Activated CD4-positive, alpha-beta T cell treated with anti-CD3 and anti-CD28 coated beads, Interleukin-2, amount 50 U/mL, for 16 hours (primary cell): ENCODE measurements around the gene STX8.

ENCODE experiments used
- DNase-seq: peaks from one replicate; pipeline ENCODE4 v3.0.0-alpha.2; 2020

STX8 gene

GRCh38 chr17:9221147-9221921, 354.3 kb downstream of the STX8 start:
- no peak for DNase-seq

GRCh38 chr17:9220398-9221146, 355.0 kb downstream of the STX8 start:
- DNase-seq: no peak

GRCh38 chr17:9219631-9220397, 355.8 kb downstream of the STX8 start:
- DNase-seq: no peak

DNA sequence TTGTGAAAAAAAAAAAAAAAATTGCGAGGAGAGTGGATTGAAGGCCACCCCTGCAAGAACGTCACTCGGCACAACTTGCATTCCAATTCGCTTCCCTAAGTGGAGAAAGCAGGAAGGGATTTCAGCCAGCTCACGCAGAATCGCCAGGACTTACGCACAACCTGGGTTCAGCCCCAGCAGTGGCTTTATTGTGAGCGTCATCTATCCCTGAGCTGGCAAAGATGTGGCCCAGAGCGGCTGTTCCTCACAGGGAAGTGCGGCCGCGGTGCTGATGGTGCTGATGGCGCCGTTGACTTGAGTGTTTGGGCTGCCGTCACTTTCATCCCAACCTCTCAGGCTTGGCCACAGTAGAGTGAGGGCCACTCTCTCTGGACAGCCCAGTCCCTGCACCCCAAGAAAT, 356.7 kb downstream of the STX8 start:
- DNase-seq: no peak

DNA sequence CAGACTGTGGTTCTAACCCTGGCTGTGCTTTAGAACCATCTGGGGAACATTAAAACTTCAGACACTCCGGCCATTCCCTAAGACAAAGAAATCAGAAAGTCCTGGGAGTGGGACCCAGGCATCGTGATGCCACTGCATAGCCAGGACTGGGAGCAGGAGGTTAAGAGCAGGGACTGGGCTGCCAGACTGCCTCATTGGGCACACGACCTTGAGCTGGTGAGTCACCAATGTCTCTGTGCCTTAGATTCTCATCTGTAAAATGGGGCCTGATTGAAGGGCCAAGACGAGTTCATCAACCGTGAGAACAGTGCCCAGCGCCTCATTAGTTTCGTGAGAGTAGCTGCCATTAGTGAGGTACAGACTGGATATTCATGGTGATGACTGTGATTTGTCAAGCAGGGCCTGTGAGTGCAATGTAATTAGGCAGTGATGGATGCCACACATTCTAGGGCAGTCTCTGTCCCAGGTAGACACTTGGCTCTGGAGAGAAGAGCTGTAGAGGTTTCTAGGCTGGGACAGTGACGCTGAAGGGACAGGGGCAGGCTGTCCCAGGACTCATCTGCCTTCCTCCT, 357.5 kb downstream of the STX8 start:
- no peak for DNase-seq

DNA sequence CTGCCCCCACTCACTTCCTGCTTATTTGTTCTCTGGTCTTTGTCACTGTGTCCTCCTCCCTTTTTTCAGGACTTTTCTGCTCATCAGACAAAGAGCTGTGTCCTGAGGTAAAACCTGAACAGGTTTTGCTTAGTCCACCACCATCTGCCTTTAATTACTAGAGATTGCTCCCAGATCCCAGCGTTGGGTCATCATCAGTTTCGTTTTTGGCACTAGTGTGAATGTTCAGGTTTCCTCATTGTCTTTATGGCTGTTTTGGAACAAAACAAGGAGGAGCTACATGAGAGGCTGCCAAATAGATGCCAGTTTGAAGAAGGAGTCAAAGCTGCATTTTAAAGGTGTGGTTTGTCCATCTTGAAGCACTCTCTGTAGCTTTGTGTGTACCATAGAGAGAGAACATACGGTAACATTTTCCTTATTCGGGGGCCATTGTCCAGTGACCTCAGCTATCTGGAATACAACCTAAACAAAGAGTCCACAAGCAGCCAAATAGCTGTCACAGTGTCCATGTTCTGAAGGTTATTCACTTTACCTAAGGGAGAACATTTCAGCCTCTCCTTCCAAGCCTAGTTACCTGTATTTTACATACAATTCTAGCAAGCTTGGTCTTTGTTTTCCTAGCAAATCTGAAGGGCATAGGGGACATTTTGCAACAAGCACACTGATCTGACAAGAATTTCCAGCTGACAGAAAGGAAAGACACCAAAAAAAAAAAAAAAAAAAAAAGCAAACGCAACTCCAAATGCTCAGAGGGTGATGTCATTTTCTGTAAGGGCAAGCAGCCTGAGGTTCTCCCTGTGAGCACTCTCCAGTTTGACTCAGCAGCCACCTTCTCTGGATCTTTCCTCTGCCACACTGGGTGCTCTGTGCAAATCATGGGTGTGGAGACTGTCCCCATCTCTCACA, 358.2 kb downstream of the STX8 start:
- DNase-seq: no peak

DNA sequence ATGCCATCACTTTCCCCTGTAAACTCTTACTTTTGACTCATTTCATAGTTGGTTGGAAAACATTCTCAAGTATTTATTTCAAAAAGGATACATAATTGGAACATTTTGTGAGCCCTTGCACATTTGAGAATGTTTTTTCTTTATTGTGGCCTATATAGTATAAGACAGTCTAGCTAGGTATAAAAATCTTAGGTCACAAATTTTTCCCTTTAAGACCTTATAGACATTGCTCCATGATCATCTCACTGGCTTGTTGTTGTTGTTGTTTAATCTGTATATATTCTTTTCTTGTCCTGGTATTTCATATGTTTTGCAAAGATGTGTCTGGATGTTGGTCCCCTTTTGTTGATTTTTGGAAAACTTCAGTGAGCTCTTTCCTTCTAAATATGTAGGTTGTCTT, 360.2 kb downstream of the STX8 start:
- no peak for DNase-seq

DNA sequence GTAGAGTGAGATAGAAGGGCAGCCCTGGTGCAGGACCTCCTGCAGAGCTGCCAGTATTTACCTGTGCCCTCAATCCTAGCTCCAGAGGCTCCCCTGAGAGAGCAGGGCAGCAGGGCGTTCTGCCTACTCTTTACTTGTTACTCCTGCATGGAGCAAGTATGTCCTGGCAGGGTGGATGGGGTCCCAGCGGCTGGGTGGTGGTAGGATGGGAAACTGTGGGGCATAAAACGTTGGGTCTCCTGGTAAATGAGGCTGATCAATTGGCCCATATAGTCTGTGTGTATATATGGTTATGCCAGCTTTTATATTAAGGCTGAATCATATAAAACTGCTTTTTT, 362.3 kb downstream of the STX8 start:
- DNase-seq: no peak

DNA sequence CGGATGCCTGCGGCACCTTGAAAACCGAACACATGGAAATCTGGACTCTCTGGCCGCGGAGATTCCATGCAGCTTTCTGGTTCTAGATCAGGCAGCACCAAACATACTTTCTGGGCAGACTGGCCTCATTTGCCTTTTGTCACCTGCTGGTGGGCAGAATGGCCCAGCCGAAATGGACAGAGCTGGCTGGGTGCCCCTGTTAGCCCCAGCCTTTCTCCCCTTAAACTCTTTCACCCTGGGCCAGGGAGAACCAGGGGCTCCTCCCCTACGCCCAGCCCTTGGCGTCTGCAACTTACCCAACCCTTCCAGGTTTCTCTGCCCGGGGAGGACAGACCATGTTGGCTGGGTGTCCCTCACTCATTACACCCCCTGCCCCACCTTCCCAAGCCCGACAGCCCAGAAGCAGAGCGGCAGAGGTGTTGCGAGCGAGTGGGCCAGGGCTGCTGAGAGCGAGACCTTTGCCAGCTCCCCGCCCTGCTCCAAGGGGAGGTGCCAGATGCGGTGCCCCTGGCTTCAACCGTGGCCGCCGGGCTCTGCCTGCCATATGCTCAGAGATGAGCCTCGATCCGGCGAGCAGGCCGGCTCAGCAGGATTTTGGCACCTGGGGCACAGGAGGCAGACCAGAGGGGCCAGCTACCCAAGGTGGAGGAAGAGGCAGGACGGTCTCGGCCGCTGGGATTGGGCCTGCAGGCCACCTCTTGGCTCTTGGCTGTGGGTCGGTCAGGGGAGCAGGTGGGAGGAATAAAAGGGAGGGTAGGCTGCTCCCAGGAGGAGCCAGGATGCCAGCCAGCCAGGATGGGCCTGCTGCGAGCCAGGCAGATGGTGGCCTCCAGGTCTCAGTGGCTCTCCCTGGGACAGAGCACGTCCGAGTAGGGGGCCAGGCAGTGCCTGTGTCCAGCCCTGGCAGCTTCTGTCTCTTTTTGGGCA, 363.0 kb downstream of the STX8 start:
- DNase-seq: no peak

- DNase-seq: no peak
Measured at GRCh38 chr17:9211133-9211765, 364.4 kb downstream of the STX8 start.

DNA sequence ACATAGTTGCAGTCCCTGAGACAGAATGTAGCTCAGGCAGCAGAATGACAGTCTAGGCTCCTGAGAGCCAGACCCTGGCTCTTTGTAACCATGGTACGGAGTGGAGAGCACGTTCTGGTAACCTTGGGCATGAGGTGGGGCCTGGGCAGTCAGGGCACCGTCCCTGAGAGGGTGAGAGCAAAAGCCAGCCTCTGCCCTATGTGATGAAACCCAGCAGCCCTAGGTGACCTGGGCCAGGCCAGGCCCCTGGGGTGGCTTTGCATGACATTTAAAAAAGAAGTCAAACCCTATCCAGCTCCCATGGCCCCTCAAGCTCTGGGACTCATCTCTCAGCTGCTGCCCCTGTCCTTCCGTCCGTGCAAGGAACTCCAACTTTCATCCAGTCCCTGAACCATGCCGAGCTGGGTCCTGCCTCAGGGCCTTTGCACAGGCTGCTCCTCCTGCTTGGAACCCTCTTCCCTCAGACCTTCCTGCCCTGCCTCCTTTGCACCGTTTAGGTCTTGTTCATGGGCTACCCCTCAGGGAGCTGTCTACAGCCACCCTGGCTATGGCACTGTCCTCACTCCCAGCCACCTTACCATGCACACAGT, 365.7 kb downstream of the STX8 start:
- DNase-seq: no peak

GRCh38 chr17:9209347-9209746, 366.3 kb downstream of the STX8 start:
- no peak for DNase-seq

DNA sequence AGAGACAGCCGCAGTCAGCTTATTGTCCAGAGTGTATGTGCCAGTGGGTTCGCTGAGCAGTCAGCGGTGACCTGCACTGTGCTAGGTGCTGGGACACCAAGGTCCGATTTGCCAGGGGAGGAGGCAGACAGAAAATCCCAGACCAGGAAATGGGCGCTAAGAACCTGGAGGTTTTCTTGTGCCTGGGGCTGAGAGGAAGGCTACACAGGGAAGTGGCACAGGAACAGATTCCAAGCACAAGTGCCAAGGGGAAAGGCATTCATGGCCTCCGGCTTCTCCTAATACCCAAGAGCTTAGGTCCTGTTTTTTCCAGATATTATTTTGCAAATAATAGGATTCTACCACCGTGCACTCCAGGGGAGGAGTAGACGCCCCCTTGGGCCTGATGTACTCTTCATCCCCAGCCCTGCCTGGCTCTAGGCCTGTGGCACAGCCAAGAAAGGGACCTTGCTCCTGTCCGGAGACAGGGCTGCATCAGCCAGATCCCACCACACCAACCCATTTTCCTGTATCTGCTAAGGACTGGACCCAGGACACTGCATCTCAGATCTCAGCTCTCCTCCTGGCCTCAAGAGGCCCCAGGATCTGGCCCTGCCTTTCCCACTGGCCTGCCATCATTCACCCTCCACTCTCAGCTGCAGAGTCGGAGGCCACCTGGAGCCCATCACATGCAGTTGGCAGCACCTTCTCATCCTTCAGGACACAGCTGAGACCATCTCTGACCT, 367.1 kb downstream of the STX8 start:
- no peak for DNase-seq

GRCh38 chr17:9206741-9207332, 368.8 kb downstream of the STX8 start:
- DNase-seq: no peak

DNA sequence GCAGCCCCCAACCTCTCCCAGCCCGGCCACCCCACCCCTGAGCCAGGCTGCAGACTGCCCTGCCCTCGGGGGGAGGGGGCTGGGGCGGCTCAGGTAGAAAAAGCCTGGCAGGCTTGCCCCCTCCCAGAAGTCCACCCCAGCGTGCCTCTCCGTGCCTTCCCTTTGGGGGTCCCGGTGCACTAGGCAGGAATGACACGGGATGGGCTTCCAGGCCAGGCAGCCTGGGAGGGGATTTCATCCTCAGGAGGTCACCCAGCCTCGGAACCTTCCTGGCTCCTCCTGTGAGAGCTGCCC, 369.3 kb downstream of the STX8 start:
- no peak for DNase-seq

DNA sequence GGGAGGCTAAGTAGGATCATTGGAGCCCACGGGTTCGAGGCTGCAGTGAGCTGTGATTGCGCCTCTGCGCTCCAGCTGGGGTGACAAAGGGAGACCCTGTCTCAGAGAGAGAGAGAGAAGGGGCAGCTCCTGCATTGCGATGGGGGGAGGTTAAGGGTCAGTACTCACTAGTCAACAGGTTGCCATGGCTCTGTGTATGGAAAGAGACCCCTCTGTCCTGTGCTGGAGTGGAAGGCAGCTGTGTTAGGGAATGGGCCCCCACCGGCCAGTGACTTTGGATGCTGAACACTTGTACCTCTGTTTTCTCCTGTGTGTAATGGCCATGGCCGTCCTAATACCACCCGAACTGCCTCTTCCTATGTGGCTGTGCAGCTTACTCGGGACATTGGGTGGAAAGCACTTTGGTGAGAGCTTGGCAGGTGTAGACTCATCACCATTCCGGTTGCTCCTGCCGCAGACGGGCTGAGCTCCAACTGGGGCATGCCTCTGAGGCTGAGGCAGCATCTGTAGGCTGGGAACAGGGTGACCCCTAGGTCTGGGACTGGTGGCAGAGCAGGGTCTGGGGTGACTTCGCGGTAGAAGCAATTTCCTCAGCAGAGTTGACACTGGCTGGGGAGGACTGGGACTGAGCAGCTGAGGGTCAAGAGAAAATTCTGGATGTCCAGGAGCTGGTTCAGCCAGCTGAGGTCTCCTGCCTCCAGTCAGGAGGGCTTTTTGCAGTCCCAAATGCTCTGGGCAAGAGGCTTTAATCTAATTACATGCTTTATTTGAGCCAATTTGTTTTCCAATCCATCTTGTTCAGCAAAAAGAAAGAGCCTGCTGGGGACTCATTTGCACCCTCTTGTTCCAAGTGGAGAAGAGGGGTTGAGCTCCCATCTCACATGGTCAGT, 369.9 kb downstream of the STX8 start:
- no peak for DNase-seq

DNA sequence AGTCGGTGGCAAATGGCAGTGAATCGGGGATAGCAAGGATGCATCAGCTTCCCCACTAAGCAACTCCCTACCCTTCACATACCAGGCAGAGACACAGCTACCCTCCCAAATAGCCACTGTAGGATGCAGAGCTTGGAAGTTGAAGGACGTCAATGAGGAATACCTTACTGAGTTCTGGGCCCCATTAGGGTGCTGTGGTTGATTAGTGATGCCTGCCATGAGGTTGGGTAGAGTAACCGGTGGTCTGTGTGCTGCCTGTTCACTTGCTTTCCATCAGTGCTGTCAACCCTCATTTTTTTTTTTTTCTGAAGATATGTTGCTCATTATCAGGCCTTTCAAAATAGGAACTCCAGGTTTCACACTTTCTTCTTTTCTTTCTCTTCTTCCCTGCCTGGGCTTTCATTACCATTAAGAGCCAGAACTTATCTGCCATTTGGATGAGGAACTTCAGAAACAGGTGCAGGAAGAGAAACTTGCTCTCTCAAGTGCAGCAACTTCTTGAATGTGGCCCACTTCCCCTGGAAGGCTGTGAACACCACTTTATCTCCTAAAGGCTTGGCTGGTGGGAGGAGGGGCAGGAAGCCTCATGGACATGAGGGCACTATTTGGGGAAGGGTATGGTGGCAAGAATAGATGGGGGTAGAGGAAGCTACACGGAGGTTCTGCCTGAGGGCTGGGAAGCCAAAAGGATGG, 370.8 kb downstream of the STX8 start:
- no peak for DNase-seq
